Activated T-cell treated with anti-CD3 and anti-CD28 coated beads for 1 hour (primary cell): ENCODE results near the gene NFX1.
"Not testable (repeated sequence)": the region's sequence is repeated elsewhere in the genome, so short reads cannot be mapped to it uniquely, and the experiment has no call there.

Experiments
- DNase-seq: peaks from one replicate; pipeline ENCODE4 v3.0.0-alpha.2; 2020; ENCODE audit warnings: low read depth

NFX1 gene

GRCh38 chr9:33310748-33311147 lies 20.4 kb downstream of the NFX1 start:
- no peak for DNase-seq

GRCh38 chr9:33311953-33312352 lies 21.6 kb downstream of the NFX1 start:
- DNase-seq, result no peak

GRCh38 chr9:33315371-33315770 lies 25.1 kb downstream of the NFX1 start:
- DNase-seq, result no peak

DNA sequence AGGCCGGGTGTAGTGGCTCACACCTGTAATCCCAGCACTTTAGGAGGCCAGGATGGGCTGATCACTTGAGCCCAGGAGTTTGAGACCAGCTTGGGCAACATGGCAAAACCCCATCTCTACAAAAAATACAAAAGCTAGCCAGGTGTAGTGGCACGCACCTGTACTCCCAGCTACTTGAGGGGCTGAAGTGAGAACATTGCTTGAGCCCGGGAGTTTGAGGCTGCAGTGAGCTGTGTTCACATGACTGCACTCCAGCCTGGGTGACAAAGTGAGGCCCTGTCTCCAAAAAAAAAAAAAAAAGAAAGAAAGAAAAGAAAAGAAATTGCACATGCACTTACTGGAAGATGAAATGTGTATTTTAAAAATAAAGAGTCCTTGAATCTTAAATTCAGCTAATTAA lies 26.8 kb downstream of the NFX1 start:
- not testable (repeated sequence) for DNase-seq

- no peak for DNase-seq
These were observed 27.9 kb downstream of the NFX1 start for GRCh38 chr9:33318225-33318624.

DNA sequence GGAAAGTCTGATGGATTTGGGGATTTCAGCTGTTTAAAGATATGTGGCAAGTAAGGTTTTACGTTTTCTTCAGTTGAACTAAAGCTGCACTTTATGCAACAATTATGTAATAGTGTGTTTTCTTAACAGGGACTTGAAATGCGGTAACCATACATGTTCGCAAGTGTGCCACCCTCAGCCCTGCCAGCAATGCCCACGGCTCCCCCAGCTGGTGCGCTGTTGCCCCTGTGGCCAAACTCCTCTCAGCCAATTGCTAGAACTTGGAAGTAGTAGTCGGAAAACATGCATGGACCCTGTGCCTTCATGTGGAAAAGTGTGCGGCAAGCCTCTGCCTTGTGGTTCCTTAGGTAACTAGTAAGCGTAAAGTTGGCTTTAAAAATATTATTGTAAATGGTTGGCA lies 28.5 kb downstream of the NFX1 start:
- DNase-seq, result no peak

DNA sequence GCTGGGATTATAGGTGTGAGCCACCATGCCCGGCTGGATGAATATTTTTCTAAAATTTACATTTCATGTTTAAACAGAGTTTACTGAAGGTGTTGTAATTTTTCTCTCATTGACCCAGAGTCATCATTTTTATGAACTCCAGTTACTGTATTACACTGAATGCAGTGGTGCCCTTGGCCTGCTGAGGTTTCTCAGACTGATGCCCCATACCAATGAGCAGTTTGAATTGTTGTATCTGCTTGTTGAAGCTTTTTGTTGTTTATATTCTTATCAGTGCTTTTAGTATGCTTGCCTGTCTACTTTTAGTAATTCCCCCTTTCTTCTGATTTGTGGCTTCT lies 29.9 kb downstream of the NFX1 start:
- DNase-seq, result no peak

GRCh38 chr9:33320568-33321261 lies 30.4 kb downstream of the NFX1 start:
- no peak for DNase-seq

GRCh38 chr9:33329117-33329563 lies 38.8 kb downstream of the NFX1 start:
- no peak for DNase-seq

DNA sequence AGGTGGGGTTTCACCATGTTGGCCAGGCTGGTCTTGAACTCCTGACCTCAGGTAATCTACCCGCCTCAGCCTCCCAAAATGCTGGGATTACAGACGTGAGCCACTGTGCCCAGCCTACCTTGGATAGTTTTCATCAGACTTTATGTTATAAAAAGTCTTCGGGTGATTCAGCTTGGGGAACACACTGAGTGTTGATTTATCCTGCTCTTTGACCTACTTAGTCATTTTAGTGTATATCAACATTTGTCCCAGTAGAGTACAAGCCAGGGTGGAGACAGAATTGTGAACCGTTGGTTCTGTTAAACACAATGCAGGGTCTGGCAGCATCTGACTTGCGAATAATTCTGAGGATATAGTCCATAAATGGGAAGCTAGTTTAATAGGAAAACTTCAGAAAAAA lies 39.7 kb downstream of the NFX1 start:
- DNase-seq, result no peak

GRCh38 chr9:33331377-33331891 lies 41.1 kb downstream of the NFX1 start:
- DNase-seq, result no peak

- DNase-seq, result no peak
These were observed 41.7 kb downstream of the NFX1 start for GRCh38 chr9:33332011-33332410.

DNA sequence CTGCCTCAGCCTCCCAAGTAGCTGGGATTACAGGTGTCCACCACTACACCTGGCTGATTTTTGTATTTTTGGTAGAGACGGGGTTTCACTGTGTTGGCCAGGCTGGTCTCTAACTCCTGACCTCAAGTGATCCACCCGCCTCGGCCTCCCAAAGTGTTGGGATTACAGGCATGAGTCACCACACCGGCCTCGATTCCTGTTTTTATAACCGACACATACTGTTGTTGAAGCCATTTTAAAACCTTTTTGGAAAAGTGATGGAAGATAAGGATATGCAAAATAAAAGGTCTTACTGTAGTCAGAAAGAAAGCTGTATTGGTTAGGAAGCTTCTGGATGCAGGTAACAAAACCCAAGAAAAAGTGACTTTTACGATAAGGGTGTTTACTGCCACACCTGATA lies 42.6 kb downstream of the NFX1 start:
- DNase-seq, result not testable (repeated sequence)

DNA sequence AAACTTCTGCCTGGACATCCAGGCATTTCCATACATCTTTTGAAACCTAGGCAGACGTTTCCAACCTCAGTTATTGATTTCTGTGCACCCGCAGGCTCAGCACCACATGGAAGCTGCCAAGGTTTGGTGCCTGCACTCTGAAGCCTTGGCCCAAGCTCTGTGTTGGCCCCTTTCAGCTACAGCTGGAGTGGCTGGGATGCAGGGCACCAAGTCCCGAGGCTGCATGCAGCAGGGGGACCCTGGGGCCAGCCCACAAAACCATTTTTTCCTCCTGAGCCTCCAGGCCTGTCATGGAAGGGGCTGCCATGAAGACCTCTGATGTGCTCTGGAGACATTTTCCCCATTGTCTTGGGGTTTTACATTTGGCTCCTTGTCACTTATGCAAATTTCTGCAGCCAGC lies 49.9 kb downstream of the NFX1 start:
- DNase-seq, result no peak

DNA sequence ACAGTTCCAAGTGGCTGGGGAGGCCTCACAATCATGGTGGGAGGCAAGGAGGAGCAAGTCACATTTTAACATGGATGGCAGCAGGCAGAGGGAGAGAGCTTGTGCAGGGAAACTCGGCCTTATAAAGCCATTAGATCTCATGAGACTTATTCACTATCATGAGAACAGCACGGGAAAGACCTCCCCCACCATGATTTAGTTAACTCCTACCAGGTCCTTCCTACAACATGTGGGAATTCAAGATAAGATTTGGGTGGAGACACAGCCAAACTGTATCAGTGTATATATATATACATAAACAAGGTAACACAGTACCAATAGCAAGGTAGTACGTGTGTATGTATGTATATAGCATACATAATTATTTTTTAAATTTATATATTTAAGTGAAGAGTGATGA lies 50.9 kb downstream of the NFX1 start:
- no peak for DNase-seq

GRCh38 chr9:33344145-33344544 lies 53.8 kb downstream of the NFX1 start:
- no peak for DNase-seq

DNA sequence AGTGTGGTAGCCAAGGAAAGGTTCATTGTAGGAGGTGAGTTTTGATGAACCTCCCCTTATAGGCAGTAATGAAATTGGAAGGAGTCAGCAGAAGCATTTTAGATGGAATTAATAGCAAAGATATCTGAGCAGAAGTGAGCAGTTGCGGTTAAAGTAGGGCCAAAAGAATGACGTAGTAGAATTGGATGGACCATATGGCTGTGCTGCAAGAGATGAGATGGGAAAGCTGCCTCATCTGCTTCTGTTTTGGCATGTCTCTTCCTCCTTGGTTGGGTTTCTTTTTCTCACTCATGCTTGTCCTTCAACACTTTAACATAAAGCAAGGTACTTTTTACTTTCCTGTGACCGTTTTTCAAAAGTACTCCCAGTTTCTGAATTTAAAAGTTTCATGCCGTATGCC lies 56.2 kb downstream of the NFX1 start:
- DNase-seq, result no peak

DNA sequence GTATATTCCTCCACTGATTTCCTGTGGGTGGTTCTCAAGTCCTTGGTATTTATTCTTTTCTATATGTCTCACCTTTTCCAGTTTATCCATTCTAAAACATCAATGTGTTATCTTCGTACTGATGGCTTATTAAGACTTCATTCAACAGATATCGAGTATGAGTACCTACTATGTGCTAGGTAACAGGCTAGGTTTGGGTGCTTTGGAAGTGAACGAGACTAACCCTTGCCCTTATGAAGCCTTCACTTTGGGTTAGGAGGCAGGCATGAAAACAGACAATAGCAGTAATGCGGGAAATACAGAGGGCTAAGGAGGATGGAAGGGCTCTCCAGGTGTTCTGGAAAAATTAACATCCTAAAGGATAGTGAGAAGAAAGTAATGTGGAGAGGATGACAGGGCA lies 58.7 kb downstream of the NFX1 start:
- no peak for DNase-seq

GRCh38 chr9:33349743-33350142 lies 59.4 kb downstream of the NFX1 start:
- no peak for DNase-seq

GRCh38 chr9:33350310-33350709 lies 60.0 kb downstream of the NFX1 start:
- no peak for DNase-seq

DNA sequence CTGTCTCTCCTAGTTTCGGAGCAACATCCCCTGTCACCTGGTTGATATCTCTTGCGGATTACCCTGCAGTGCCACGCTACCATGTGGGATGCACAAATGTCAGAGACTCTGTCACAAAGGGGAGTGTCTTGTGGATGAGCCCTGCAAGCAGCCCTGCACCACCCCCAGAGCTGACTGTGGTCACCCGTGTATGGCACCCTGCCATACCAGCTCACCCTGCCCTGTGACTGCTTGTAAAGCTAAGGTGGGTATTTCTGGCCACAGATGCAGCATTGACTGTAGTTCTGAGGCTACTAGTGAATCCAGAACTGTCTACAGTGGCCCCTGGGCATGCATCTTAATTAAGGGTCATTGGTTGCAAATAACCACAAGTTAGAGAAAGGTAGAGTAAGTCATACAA lies 61.2 kb downstream of the NFX1 start:
- no peak for DNase-seq

DNA sequence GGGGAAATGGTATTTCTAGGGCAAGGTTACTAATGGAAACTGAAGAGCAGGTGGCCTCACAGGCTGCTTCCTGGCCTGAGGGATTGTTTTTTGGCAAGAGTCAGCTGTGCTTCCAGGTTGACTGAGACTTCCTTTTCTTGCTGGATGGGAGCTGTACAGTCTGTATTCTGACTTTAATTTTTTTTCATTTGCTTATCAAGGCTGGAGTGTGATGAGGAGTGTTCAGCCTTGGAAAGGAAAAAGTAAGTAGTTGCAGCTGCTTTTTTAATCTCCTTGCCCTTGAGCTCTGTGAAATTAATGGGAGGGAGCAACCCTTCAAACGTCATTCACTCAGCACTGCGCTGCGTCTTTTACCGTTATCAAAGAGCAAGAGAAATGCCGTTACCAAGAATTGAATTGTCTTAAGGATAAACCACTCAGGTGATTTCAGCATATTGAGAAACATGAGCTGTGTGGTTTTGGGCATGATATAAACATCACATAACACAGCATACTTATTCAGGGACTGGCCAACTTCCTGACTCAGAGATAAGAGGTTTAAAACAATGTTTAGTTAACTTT lies 64.4 kb downstream of the NFX1 start:
- DNase-seq, result no peak

- no peak for DNase-seq
These were observed 65.6 kb downstream of the NFX1 start for GRCh38 chr9:33355933-33356332.

DNA sequence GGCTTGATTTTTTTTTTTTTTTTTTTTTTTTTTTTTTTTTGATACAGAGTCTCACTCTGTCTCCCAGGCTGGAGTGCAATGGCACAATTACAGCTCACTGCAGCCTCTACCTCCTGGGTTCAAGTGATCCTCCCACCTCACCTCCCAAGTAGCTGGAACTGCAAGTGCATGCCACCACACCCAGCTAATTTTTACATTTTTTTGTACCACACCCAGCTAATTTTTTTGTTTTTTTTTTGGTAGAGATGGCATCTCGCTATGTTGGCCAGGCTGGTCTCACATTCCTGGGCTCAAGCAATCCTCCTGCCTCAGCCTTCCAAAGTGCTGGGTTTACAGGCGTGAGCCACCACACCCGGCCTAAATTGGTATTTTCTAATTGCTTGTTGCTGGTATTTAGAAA lies 68.3 kb downstream of the NFX1 start:
- not testable (repeated sequence) for DNase-seq
